ENCODE measurements around the gene PTPRCAP. TPM values are rescaled to one million over a fixed set of nuclear protein-coding genes. Genes with fewer than 3 reads are reported as not detected.
"Not testable (repeated sequence)": the region's sequence is repeated elsewhere in the genome, so short reads cannot be mapped to it uniquely, and the experiment has no call there.

The PTPRCAP gene
- total RNA-seq, 6 experiments from 2014 or later: 0.35 to 0.50 (median 0.40) TPM; not detected in 3

DNA sequence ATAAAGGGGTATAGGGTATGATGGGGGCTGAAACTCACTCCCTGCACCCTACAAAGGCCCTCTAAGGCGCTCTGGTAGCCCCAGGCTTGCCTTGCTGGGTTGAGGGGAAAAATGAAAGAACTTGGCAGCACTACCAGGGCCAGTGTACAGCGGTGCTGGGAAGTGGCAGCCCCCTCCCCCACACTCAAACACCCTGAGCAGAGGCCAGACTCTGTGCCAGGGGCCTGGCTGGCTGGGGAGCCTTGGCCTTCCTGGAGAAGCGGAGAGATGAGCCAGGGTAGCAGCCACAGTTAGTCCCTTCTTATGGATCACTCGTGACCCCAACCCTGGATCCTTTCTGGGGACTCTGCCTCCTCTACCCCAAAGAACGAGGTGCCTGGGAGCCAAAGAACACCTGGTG is 28.9 kb upstream of the PTPRCAP start:
- H3K36me3 Mint-ChIP-seq (ENCODE audit: low read depth): peaks cover 4% of the 10 kb centered on the region; the same call in 1 of the 2 replicates
- H3K9me3 Mint-ChIP-seq: no peaks in the 10 kb centered on the region
- H3K27me3 Mint-ChIP-seq (ENCODE audit: insufficient read depth): no peaks in the 10 kb centered on the region; the same call in 1 of the 2 replicates
- H3K4me1 Mint-ChIP-seq (ENCODE audit: low read depth): peaks cover 12% of the 10 kb centered on the region; the same call in 1 of the 2 replicates
- no peak for DNase-seq
- no peak overlapping the region for H3K4me3 Mint-ChIP-seq
- no peak overlapping the region for H3K27ac Mint-ChIP-seq
- TF ChIP-seq, protein P1, sequence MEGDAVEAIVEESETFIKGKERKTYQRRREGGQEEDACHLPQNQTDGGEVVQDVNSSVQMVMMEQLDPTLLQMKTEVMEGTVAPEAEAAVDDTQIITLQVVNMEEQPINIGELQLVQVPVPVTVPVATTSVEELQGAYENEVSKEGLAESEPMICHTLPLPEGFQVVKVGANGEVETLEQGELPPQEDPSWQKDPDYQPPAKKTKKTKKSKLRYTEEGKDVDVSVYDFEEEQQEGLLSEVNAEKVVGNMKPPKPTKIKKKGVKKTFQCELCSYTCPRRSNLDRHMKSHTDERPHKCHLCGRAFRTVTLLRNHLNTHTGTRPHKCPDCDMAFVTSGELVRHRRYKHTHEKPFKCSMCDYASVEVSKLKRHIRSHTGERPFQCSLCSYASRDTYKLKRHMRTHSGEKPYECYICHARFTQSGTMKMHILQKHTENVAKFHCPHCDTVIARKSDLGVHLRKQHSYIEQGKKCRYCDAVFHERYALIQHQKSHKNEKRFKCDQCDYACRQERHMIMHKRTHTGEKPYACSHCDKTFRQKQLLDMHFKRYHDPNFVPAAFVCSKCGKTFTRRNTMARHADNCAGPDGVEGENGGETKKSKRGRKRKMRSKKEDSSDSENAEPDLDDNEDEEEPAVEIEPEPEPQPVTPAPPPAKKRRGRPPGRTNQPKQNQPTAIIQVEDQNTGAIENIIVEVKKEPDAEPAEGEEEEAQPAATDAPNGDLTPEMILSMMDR (IDR thresholded peaks at IDR 0.05): no peak

DNA sequence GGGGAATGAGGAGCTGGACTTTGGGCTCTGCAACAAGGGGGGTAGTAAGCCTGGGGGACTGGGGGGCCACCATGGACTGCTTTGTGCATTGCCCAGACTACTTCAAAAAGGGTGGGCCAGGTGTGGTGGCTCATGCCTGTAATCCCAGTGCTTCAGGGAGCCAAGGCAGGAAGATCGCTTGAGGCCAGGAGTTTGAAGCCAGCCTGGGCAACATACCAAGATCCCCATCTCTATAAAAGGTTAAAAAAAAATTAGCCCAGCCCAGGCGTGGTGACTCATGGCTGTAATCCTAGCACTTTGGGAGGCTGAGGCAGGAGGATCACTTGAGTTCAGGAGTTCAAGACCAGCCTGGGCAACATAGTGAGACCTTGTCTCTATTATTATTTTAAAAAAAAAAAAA is 28.0 kb upstream of the PTPRCAP start:
- DNase-seq: peak; percentile 15
- H3K9me3 Mint-ChIP-seq; H3K36me3 Mint-ChIP-seq (ENCODE audit: low read depth); H3K27me3 Mint-ChIP-seq (ENCODE audit: insufficient read depth): not testable (repeated sequence)
- Mint-ChIP-seq H3K4me1 (ENCODE audit: low read depth) (peaks cover 12% of the 10 kb centered on the region; the same call in 1 of the 2 replicates), H3K27ac (peak overlapping the region; percentile 69), H3K4me3 (peak overlapping the region; percentile 84)

DNA sequence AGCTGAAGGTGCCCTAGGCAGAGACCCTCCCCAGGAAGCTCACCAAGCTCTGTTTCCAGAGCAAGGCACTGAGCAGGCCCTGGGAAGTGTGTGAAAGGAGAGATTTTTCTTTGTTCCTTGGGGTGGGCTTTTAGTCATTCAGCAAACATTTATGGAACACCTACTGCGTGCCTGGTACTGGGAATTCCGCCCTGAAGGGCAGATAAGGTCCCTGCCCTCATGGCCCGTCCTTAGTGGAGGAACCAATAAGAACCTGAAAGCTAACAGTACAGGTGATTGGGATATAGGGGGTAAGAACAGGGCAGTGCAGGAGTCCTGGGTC is 27.7 kb upstream of the PTPRCAP start:
- H3K4me1 Mint-ChIP-seq (ENCODE audit: low read depth): peaks cover 12% of the 10 kb centered on the region; the same call in 1 of the 2 replicates
- H3K36me3 Mint-ChIP-seq (ENCODE audit: low read depth): peaks cover 4% of the 10 kb centered on the region; the same call in 1 of the 2 replicates
- DNase-seq: no peak
- H3K4me3 Mint-ChIP-seq: peak overlapping the region; percentile 84
- H3K27ac Mint-ChIP-seq: peak overlapping the region; percentile 69
- TF ChIP-seq, protein P1 (IDR thresholded peaks at IDR 0.05): no peak
- H3K27me3 Mint-ChIP-seq (ENCODE audit: insufficient read depth): peaks cover 2% of the 10 kb centered on the region; the same call in 1 of the 2 replicates
- no peaks in the 10 kb centered on the region for H3K9me3 Mint-ChIP-seq

DNA sequence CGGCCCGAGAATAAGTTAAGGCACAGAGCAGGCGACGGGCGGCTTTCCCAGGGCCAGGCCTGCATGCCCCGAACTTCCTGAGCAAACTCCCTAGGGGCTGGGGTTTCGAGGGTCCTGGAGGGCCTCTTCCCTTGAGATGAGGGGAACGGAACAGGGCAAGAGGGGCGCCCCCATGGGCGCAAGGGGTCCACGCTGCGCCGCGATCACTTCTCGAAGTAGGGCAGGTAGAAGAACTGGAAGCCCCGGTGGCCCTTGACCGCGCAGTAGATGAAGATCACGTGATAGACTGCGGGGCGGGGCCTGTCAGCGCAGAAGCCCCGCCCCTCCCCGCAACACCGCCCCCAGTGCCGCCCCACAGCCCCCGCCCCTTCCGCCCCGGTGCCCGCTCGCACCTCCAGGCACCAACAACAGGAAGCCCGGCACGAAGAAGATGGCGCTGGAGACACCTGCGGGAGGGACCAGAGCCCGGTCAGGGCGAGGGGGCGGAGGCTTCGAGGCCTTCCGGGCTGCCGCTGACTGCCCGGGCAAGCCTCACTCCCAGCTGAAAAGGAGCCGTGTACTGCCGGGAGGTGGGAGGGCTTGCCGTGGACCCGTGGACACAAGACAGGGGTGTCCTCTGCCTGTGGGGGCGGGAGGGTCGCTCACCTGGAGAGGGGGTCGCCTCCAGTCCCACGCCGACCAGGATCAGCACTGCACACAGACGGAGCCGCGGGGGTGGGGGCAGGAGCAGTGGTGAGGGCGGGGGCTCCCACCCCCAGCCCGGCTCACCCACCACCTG is 27.1 kb upstream of the PTPRCAP start:
- TF ChIP-seq, protein P1 (IDR thresholded peaks at IDR 0.05): peak; percentile 17; the same call in 1 of the 2 replicates
- Mint-ChIP-seq H3K36me3 (ENCODE audit: low read depth) (peaks cover 4% of the 10 kb centered on the region; the same call in 1 of the 2 replicates), H3K27ac (peak overlapping the region; percentile 69), H3K9me3 (no peaks in the 10 kb centered on the region), H3K4me3 (peak overlapping the region; percentile 84), H3K27me3 (ENCODE audit: insufficient read depth) (peaks cover 2% of the 10 kb centered on the region; the same call in 1 of the 2 replicates), H3K4me1 (ENCODE audit: low read depth) (peaks cover 12% of the 10 kb centered on the region; the same call in 1 of the 2 replicates)
- peak; percentile 70 for DNase-seq

DNA sequence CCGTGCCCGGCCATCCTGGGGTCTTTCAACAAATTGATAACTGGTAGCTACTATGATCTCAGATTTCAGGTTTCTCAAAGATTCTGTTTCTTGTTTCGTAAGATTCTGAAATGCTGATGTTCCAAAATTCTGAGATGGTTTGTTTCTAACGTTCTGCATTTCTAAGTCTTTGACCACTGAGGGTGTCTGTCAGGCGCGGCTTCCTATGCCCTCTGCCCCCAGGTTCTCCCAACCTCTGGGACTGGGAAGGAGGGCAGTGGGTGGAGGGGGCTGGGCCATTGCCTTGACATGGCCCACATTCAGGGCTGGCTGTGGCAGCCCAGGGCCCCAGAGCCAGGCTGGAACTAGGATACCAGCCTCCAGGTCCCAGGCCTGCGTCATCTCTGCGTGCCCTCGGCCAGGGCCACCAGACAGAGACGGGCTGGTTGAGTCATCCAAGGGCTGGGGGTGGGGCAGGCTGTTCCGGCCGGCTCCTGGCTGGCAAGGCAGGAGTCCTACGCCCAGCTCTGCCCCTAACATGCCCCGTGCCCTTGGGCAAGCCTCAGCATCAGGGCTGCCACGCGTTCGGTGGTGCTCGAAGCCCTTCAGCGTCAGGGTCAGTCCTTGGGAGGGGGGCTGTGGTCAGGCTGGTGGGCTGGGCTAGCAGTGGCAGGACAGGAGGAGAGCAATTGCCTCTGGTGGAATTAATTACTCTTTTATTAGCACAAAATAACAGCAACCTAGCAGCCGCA is 26.4 kb upstream of the PTPRCAP start:
- Mint-ChIP-seq H3K27me3 (ENCODE audit: insufficient read depth) (peaks cover 2% of the 10 kb centered on the region; the same call in 1 of the 2 replicates), H3K4me1 (ENCODE audit: low read depth) (peaks cover 12% of the 10 kb centered on the region; the same call in 1 of the 2 replicates), H3K36me3 (ENCODE audit: low read depth) (peaks cover 4% of the 10 kb centered on the region; the same call in 1 of the 2 replicates), H3K27ac (peak overlapping the region; percentile 69), H3K4me3 (peak overlapping the region; percentile 84), H3K9me3 (no peaks in the 10 kb centered on the region)
- no peak for DNase-seq
- TF ChIP-seq, protein P1 (IDR thresholded peaks at IDR 0.05): no peak
